Activated CD4-positive, alpha-beta T cell treated with anti-CD3 and anti-CD28 coated beads for 36 hours (primary cell): ENCODE measurements around the gene B4GALNT4. TPM values are rescaled to one million over a fixed set of nuclear protein-coding genes. Genes with fewer than 3 reads are reported as not detected.

Source experiments
- ATAC-seq: fragments of 200-7000 bp; cut with Tn5 transposase; one replicate; pipeline ENCODE4 v1.10.0; 2021; ENCODE audit warnings: mild to moderate bottlenecking, moderate library complexity
- CTCF ChIA-PET: fragments of 350-600 bp; sonication (Branson Sonifier 250); formaldehyde crosslinking; loops from one replicate; lab custom pipeline; 2021; ENCODE audit warnings: antibody characterized with exemption; lab: Charles Lee
- POLR2A ChIA-PET: fragments of 350-600 bp; sonication (Branson Sonifier 250); formaldehyde crosslinking; loops from one replicate; lab custom pipeline; 2021; ENCODE audit warnings: antibody characterized with exemption, inconsistent platforms; lab: Charles Lee
- DNase-seq: peaks from one replicate; pipeline ENCODE4 v3.0.0-alpha.2; 2020
- H3K27ac Mint-ChIP-seq: one replicate; pipeline ENCODE4 v1.8.0; 2021; ENCODE audit warnings: mixed read lengths
- H3K27me3 Mint-ChIP-seq: one replicate; pipeline ENCODE4 v1.8.0; 2021; ENCODE audit warnings: mixed read lengths
- H3K36me3 Mint-ChIP-seq: one replicate; pipeline ENCODE4 v1.8.0; 2021; ENCODE audit warnings: low read depth, mixed read lengths
- H3K4me1 Mint-ChIP-seq: one replicate; pipeline ENCODE4 v1.8.0; 2021; ENCODE audit warnings: mixed read lengths
- H3K4me3 Mint-ChIP-seq: one replicate; pipeline ENCODE4 v1.8.0; 2021; ENCODE audit warnings: mild to moderate bottlenecking, moderate library complexity, mixed read lengths
- H3K9me3 Mint-ChIP-seq: one replicate; pipeline ENCODE4 v1.8.0; 2021; ENCODE audit warnings: low read depth, mixed read lengths
- intact Hi-C, 2 experiments: fragments of 100-400 bp; cut with DNase I in 1 of 2; cut with micrococcal nuclease in 1 of 2; formaldehyde crosslinking; loops; one replicate each; pipeline versions ENCODE4 v1.14.2 to v1.15.1; 2022 to 2024; cut with DNase I, micrococcal nuclease
- total RNA-seq, 2 experiments: library from RNA; stranded (reverse); gene quantifications; one replicate each; pipeline ENCODE4 v1.2.3, GENCODE V29; 2021

Gene B4GALNT4
- total RNA-seq, 2 experiments from 2014 or later, result 3.8 to 6.6 TPM

DNA sequence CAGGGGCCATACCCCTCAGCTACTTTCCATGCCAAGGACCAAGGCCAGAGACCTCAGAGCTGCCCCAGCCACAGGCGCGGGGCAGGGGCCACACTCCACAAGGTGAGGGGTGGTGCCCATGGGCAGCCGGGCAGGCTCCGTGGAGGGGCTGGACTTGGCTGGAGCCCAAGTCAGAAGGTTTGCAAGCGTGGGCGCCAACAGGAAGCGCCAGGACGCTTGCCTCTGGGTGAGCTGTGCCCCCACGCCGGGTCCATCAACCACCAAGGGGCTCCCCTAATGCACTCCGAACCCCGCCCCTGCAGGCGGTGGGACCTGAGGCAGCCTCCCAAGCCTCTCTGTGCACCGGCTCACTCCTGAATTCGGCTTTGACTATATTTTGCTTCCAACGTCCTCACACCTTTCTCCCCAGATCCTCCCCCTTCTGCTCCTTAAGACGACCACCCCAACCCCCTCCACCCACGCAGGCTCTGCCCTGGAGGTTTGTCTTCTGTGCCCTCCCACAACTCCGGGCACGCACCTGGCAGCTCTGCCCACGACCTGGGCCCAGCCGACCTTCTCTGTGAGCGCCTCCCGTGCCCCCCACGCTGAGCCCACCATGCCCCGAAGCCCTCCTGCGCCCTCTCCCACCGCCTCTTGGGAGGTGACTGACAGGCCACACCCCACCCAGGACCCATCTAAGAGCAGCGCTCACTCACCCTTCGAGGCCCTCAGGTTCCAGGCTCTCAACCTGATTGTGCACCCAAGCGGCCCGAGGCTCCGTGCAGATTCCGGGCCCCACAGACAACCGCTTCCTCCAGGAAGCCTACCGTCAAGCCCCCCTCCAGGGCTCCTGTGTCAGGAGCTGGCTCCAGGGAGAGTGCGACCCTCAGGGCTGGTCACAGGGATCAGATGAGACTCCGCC is 22.1 kb downstream of the B4GALNT4 start:
- ChIA-PET POLR2A (no interaction called here), CTCF (no interaction called here)
- Mint-ChIP-seq H3K4me1 (no peaks in the 10 kb centered on the region), H3K27me3 (no peaks in the 10 kb centered on the region), H3K4me3 (no peak overlapping the region), H3K9me3 (peaks cover 7% of the 10 kb centered on the region), H3K36me3 (peaks cover 3% of the 10 kb centered on the region), H3K27ac (no peak overlapping the region)
- intact Hi-C loops, result no loop called here
- no peak for ATAC-seq
- no peak for DNase-seq

GRCh38 chr11:392102-392777 is 22.9 kb downstream of the B4GALNT4 start:
- no peak overlapping the region for H3K27ac Mint-ChIP-seq
- DNase-seq (no peak), ATAC-seq (no peak)
- CTCF ChIA-PET, result no interaction called here
- no peaks in the 10 kb centered on the region for H3K4me1 Mint-ChIP-seq
- H3K4me3 Mint-ChIP-seq, result no peak overlapping the region
- intact Hi-C loops, result no loop called here
- POLR2A ChIA-PET, result no interaction called here
- peaks cover 2% of the 10 kb centered on the region for H3K9me3 Mint-ChIP-seq
- H3K36me3 Mint-ChIP-seq, result no peaks in the 10 kb centered on the region
- no peaks in the 10 kb centered on the region for H3K27me3 Mint-ChIP-seq

DNA sequence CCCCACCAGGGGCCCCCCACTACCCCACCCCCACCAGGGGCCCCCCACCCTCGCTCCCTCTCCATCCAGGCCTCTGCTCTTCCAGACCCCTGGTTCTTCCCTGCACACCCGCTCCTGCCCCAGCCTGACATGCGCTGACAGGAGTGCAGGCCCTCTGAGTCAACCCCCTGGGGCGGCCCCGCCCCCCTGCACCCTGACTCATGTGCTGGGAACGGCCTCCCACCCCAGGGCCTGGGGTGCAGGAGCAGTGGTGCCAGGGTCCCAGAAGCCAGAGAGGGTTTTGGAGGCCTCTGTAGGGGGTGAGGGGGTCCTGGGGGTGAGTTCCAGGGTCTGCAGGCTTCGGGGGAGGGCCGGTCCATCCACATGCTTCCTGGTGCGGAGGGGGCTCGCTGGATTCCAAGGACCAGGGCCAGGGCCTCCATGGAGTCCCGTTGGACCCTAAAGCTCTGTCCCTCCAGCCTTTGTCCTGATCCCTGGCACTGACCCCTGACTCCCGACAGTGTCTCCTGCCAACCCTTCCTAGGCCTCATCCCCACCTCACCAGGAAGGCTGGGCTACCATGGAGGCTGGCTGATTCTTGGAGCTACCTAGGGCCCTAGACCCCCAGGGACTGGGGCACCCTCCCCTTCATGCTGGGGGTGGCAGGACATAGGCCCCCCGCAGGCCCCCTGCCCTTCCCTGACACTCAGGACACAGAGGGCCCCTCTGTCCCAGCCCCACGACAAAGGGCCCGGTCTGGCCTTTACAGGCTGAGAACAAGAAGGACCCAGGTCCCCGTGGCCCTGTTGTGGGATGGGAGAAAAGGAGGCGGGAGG is 24.1 kb downstream of the B4GALNT4 start:
- Mint-ChIP-seq H3K36me3 (no peaks in the 10 kb centered on the region), H3K9me3 (no peaks in the 10 kb centered on the region), H3K27me3 (no peaks in the 10 kb centered on the region), H3K27ac (no peak overlapping the region), H3K4me1 (no peaks in the 10 kb centered on the region), H3K4me3 (no peak overlapping the region)
- DNase-seq (peak; percentile 68), ATAC-seq (peak; percentile 36)
- intact Hi-C loops, result no loop called here
- POLR2A ChIA-PET, result no interaction called here
- CTCF ChIA-PET, result no interaction called here

DNA sequence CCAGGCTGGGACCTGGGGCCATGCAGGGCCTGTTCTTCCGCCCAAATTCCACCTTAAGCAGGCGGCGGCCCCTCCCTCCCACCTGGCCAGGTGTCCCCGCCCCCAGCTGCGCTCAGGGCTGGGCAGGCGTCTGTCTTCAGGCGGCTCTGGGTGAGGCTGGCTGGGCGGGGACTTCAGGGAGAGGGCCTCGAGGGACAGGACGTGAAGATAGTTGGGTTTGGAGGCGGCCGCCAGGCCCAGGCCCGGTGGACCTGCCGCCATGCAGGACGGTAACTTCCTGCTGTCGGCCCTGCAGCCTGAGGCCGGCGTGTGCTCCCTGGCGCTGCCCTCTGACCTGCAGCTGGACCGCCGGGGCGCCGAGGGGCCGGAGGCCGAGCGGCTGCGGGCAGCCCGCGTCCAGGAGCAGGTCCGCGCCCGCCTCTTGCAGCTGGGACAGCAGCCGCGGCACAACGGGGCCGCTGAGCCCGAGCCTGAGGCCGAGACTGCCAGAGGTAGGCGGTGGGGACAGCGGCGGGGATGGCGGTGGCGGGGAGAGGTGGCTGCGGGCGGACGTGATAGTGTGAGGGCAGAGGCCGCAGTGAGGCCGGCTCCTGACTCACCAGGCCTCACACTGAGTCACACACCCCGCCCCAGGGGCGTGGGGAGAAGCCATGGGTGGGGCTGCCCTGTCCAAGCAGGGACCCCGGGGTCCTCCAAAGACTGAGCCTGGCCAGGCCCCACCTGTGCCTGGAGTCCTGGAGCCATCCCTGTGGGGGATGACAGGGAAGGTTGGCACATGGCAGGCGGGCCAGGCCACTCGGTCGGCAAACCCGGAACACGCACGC is 24.9 kb downstream of the B4GALNT4 start, which contains the start of gene PKP3:
Gene PKP3 (plus strand): TSS at position 176 of the 824 bp plus-strand sequence. CDS start 84 bp downstream, at position 260.
- CTCF ChIA-PET, result no interaction called here
- no peak within 1 kb of the TSS for H3K4me3 Mint-ChIP-seq
- H3K27me3 Mint-ChIP-seq, result peaks cover 3% of the 10 kb centered on the region
- DNase-seq, result no peak
- no peak for ATAC-seq
- H3K9me3 Mint-ChIP-seq, result no peaks in the 10 kb centered on the region
- H3K27ac Mint-ChIP-seq, result no peak within 1 kb of the TSS
- H3K4me1 Mint-ChIP-seq, result no peaks in the 10 kb centered on the region
- H3K36me3 Mint-ChIP-seq, result peaks cover 3% of the 10 kb centered on the region
- intact Hi-C loops, result no loop called here
- POLR2A ChIA-PET, result no interaction called here

GRCh38 chr11:394858-395655 is 25.8 kb downstream of the B4GALNT4 start:
- no peak for ATAC-seq
- POLR2A ChIA-PET, result no interaction called here
- intact Hi-C loops, result no loop called here
- Mint-ChIP-seq H3K27ac (no peak overlapping the region), H3K4me3 (no peak overlapping the region), H3K27me3 (peaks cover 8% of the 10 kb centered on the region), H3K9me3 (no peaks in the 10 kb centered on the region), H3K36me3 (peaks cover 3% of the 10 kb centered on the region), H3K4me1 (peaks cover 4% of the 10 kb centered on the region)
- CTCF ChIA-PET, result no interaction called here
- DNase-seq, result no peak

DNA sequence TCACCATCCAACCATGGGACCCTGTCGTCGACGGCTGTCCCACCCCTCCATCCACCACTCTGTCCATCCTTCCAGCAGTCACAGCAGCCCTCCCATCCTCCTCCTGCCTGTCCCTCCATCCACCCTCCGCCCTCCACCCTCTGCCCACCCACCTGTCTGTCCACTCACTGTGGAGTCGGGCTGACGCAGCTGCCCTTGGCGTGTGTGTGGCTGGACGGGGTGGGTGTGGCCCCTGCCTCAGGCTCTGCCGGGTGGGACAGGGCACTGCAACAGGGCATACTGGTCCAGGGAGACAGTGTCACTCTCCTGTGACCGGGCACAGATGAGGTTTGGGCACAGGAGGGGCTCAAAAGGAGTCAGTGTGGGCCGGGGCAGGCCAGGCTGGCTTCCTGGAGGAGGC is 26.6 kb downstream of the B4GALNT4 start:
- Mint-ChIP-seq H3K27me3 (peaks cover 8% of the 10 kb centered on the region), H3K9me3 (no peaks in the 10 kb centered on the region), H3K4me3 (no peak overlapping the region), H3K4me1 (peaks cover 4% of the 10 kb centered on the region), H3K36me3 (peaks cover 3% of the 10 kb centered on the region), H3K27ac (no peak overlapping the region)
- no peak for DNase-seq
- ChIA-PET POLR2A (no interaction called here), CTCF (interaction anchor here (1.0 to 1.3 kb wide), 3 partner anchors 11 to 145 kb away, joined by 3 to 5 read pairs (median 3); no protein-coding TSS in a partner anchor)
- no peak for ATAC-seq
- intact Hi-C loops, result loop anchor here in 1 of 2 experiments (2.0 kb wide), 1 partner anchor 31 kb away; no protein-coding TSS in a partner anchor

DNA sequence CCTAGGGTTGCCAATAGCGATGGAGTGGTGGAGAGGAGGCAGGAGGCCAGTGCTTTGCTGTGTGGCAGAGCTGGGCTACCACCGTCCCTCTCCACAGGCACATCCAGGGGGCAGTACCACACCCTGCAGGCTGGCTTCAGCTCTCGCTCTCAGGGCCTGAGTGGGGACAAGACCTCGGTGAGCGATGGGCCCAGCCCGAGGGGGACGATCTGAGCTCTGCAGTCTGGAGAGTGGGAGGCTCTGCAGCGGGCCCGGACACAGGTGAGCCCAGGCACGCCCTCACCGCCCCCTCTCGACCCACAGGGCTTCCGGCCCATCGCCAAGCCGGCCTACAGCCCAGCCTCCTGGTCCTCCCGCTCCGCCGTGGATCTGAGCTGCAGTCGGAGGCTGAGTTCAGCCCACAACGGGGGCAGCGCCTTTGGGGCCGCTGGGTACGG is 27.2 kb downstream of the B4GALNT4 start:
- intact Hi-C loops, result loop anchor here in 1 of 2 experiments (2.0 kb wide), 1 partner anchor 32 kb away; no protein-coding TSS in a partner anchor
- H3K36me3 Mint-ChIP-seq, result peaks cover 3% of the 10 kb centered on the region
- H3K4me1 Mint-ChIP-seq, result peaks cover 4% of the 10 kb centered on the region
- no peaks in the 10 kb centered on the region for H3K9me3 Mint-ChIP-seq
- ATAC-seq, result peak; percentile 47
- DNase-seq, result peak; percentile 55
- CTCF ChIA-PET, result interaction anchor here (0.6 to 1.5 kb wide), 10 partner anchors 10 to 146 kb away, joined by 3 to 5 read pairs (median 3); no protein-coding TSS in a partner anchor
- peaks cover 8% of the 10 kb centered on the region for H3K27me3 Mint-ChIP-seq
- no peak overlapping the region for H3K4me3 Mint-ChIP-seq
- POLR2A ChIA-PET, result interaction anchor here (0.6 to 0.8 kb wide), 2 partner anchors 10 to 57 kb away, joined by 4 to 8 read pairs; no protein-coding TSS in a partner anchor
- no peak overlapping the region for H3K27ac Mint-ChIP-seq

DNA sequence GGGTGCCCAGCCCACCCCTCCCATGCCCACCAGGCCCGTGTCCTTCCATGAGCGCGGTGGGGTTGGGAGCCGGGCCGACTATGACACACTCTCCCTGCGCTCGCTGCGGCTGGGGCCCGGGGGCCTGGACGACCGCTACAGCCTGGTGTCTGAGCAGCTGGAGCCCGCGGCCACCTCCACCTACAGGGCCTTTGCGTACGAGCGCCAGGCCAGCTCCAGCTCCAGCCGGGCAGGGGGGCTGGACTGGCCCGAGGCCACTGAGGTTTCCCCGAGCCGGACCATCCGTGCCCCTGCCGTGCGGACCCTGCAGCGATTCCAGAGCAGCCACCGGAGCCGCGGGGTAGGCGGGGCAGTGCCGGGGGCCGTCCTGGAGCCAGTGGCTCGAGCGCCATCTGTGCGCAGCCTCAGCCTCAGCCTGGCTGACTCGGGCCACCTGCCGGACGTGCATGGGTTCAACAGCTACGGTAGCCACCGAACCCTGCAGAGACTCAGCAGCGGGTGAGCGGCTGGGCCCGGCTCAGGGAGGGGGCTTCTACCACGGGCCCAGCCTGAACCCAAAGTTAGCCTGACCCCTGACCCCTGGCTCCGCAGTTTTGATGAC is 27.7 kb downstream of the B4GALNT4 start:
- DNase-seq (peak; percentile 78), ATAC-seq (peak; percentile 84)
- H3K4me3 Mint-ChIP-seq, result no peak overlapping the region
- H3K4me1 Mint-ChIP-seq, result peaks cover 4% of the 10 kb centered on the region
- H3K27me3 Mint-ChIP-seq, result peaks cover 8% of the 10 kb centered on the region
- H3K27ac Mint-ChIP-seq, result no peak overlapping the region
- no peaks in the 10 kb centered on the region for H3K9me3 Mint-ChIP-seq
- CTCF ChIA-PET, result interaction anchor here (0.6 to 1.5 kb wide), 10 partner anchors 9 to 146 kb away, joined by 3 to 5 read pairs (median 3); no protein-coding TSS in a partner anchor
- POLR2A ChIA-PET, result interaction anchor here (0.6 to 0.8 kb wide), 2 partner anchors 10 to 58 kb away, joined by 4 to 8 read pairs; no protein-coding TSS in a partner anchor
- intact Hi-C loops, result loop anchor here in 1 of 2 experiments (2.0 kb wide), 1 partner anchor 32 kb away; no protein-coding TSS in a partner anchor
- H3K36me3 Mint-ChIP-seq, result peaks cover 3% of the 10 kb centered on the region

DNA sequence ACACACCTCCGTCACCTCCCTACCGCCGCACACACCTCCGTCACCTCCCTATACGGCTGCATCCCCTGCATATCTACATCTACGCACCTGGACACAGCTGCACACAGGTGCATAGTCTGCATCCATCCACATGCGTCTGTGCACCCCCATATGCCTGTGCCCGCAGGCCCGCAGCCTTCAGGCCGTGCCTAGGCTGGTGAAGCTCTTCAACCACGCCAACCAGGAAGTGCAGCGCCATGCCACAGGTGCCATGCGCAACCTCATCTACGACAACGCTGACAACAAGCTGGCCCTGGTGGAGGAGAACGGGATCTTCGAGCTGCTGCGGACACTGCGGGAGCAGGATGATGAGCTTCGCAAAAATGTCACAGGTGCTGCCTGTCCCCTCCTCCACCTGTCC is 29.5 kb downstream of the B4GALNT4 start:
- peaks cover 3% of the 10 kb centered on the region for H3K36me3 Mint-ChIP-seq
- no peaks in the 10 kb centered on the region for H3K9me3 Mint-ChIP-seq
- DNase-seq (peak; percentile 56), ATAC-seq (peak; percentile 8)
- ChIA-PET CTCF (no interaction called here), POLR2A (interaction anchor here (0.5 kb wide), 1 partner anchor 58 kb away, joined by 4 read pairs; no protein-coding TSS in a partner anchor)
- intact Hi-C loops, result no loop called here
- peaks cover 4% of the 10 kb centered on the region for H3K4me1 Mint-ChIP-seq
- peaks cover 8% of the 10 kb centered on the region for H3K27me3 Mint-ChIP-seq
- no peak overlapping the region for H3K4me3 Mint-ChIP-seq
- H3K27ac Mint-ChIP-seq, result no peak overlapping the region
